Activated T-cell treated with anti-CD3 and anti-CD28 coated beads, Interleukin-2, amount 50 U/mL, for 48 hours (primary cell): ENCODE measurements around the gene UNC13B.
"Not testable (repeated sequence)": the region's sequence is repeated elsewhere in the genome, so short reads cannot be mapped to it uniquely, and the experiment has no call there.

ENCODE experiments used
- DNase-seq, 2 experiments: peaks; one replicate each; pipeline ENCODE4 v3.0.0-alpha.2; 2020

The UNC13B gene

DNA sequence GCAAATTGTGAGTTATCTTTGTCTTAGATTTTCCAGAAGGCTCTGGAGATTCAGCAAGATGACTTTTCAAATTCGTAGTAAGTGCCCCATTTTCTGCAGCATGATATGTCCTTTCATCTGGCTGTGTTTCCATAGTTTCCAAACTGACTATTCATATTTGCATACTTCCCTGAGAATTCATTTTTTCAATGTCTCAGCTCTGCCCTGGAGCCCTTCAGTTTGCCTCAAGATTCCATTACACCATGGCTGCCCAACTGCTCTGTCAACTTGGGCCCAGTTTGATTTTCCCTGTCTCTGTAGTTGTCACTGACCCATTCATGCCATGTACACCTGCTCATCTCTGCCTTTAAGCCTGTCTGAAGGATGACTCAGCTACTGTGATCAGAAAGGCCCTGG lies 233.9 kb downstream of the UNC13B start:
- no peak for DNase-seq

DNA sequence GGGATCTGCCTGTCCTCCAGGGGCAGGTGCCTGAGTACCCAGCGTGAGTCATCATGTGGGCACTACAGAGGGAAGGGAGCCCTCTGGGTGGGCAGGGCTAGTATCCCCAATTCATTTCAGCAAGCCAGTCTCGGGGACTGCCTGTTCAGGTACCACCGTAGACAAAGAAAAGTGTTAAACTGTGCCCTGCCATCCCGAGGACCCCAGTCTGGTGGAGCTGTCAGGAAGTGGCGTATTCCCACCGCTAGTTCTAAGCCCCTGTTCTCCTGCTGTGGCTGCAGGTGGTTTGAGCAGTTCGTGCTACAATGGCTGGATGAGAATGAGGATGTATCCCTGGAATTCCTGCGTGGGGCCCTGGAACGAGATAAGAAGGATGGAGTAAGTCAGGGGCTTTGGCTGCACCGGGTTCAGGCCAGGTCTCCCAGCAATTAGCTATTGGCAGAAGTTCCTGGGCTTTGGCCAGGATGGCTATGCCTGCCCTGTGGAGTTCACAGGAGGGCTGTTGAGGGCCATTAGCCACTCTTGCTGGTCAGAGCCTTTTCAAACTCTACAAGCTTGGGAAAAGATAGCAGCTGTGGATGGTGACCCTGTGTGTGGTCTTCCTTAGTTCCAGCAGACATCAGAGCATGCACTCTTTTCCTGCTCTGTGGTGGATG lies 234.9 kb downstream of the UNC13B start:
- DNase-seq: no peak

DNA sequence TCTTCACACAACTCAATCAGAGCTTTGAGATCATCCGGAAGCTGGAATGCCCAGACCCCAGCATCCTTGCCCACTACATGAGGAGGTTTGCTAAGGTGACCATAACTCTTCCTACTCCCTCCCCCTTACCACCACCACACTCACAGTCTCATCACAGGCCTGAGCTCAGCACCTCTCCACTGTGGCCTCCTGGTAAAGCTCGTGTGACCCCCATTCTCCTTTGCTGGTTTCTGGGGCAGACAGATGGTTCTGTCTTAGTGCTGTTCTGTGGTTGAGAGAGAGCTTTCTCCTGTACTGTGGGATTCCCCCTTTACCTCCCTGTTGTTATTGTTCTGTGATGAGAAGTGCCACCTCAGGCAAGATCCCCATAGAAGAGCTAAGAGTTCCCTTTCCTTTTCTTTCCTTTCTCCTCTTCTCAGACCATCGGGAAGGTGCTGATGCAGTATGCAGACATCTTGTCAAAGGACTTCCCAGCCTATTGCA lies 235.4 kb downstream of the UNC13B start:
- no peak for DNase-seq

DNA sequence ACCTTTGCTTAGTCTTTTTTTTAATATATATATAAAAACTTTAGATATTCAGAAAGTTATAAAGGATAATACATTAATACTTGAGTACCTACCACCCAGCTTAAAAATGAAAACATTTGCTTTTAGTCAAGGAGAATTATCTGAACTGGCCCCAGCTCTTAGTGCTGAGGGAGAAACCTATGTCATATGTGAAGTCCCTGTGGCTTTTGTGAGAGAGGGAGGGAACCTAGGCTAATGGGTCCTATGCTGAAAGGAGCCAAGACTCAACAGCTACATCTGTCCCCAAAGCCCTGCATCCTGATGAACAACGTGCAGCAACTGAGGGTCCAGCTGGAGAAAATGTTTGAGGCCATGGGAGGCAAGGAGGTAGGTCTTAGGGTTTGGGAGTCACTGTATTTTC lies 236.1 kb downstream of the UNC13B start:
- no peak for DNase-seq

DNA sequence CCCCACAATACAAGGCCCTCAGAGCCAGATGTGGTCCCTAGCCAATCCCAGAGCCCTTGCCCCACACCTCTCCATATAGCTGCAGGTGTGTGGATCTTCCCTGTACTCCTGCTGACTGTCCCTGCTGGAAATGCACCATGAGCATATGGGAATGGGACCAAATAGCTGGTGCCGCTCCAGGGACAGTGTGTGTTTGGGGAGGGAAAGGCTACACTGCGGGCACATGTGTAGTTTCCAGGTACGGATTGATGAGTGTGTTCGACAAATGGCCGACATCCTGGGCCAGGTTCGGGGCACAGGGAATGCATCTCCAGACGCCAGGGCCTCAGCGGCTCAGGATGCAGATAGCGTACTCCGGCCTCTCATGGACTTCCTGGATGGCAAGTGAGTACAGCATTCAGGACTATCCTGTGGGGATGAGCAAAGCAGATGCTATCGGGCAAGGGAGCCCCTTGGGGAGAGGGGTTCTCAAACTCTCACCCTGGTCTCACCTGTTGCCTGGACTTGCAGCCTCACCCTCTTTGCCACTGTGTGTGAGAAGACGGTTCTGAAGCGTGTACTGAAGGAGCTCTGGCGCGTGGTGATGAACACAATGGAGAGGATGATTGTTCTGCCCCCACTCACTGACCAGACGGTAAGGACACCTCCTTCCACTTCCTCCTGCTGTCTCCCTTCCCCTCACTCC lies 237.0 kb downstream of the UNC13B start:
- no peak for DNase-seq

DNA sequence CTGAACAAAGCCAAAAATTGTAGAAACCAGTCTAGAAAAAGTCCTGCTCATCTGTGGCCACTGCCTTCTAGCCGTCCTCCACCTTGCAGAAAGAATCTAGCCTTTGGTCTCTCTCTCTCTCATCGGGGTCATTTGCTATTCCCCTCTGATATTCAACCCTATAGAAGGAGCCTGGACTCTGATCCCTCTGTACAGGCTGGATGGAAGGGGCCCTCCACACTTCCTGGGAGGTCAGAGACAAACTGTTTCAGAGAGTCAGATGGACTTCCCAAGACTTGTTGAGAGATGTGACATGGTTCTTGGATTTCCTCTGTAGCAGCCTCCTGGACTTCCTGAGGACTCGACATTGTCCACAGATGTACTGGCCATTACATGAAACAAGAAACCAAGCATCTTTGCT lies 243.1 kb downstream of the UNC13B start:
- no peak for DNase-seq

DNA sequence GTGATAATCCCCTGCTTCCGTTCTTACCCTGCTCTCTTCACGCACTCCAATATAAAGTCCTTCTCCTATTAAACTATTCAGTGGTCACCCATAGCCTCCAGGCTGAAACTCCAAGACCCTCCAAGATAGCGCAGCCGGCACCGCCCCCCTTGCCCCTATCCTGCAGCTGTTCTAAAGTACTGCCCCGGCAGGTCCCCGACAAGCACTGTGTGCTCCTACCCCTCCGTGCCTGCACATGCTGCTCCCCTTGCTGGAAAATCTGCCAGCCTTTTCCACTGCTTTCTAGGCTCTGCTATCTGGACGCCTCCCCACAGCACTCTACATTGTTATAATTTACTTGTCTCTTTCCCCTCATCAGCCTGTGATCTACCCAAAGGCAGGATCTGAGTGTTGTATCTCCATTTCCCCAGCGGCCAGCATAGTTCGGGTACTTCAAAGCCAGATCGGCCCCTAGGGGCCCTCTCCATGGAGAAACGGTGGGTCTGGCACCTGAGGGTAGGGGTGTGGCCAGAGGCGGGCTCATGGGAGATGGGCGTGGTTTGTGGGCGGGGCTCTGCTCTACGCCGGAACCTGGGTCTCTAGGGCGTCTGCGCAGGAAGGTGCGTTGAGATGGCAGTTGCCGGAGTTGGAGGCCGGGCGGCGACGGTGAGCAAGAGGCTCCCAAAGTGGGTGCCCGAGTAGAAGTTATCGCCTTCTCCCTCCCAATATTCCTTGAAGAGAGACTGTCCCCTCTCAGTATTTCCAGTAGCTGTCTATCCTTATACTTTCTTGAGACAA lies 244.6 kb downstream of the UNC13B start:
- DNase-seq: peak; percentile 62 to 69

DNA sequence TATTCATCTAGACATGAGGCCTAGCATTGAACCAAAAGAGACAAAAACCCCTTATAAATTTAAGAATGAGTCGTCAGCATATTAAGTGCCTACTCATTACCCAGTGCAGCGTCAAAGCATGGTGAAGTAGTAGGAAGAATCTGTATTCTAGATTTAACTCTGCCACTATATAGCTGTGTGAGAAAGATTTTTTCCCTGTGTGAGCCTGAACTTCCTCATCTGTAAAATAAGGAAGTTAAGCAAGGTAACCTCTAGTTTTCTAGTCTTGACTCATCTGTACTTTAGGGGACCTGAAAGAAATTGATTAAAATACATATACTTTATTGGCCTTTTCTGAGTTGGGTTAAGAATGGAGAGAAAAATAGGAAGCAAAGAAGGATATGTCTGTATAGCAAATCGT lies 246.0 kb downstream of the UNC13B start:
- DNase-seq: no peak

DNA sequence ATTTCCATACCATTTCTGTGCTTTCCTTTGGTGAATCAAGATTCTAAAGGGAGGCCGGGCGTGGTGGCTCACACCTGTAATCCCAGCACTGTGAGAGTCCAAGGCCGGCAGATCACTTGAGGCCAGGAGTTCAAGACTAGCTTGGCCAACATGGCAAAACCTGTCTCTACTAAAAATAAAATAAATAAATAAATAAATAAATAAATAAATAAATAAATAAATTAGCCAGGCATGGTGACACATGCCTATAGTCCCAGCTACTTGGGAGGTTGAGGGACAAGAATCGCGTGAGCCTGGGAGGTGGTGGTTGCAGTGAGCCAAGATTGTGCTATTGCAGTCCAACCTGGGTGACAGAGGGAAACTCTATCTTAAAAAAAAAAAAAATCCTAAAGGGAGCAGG lies 247.6 kb downstream of the UNC13B start:
- not testable (repeated sequence) for DNase-seq

DNA sequence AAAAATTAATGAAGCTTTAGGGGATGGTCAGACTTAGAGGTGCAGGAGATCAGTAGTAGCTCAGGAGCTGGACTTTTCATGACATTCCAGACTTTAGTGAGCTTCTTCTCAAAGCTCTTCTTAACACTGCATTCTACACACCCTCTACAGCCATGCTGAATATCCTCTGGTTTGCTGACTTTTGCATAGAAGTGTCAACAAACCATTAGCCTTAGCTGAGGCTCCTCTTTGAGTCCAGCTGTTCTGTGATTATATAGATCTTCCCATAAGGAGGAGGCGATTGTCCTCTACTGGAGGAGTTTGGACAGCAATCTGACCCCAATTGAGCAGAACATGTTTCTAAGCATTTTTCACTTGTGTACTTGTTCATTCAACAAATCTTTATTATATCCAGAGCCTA lies 253.1 kb downstream of the UNC13B start:
- DNase-seq: no peak

DNA sequence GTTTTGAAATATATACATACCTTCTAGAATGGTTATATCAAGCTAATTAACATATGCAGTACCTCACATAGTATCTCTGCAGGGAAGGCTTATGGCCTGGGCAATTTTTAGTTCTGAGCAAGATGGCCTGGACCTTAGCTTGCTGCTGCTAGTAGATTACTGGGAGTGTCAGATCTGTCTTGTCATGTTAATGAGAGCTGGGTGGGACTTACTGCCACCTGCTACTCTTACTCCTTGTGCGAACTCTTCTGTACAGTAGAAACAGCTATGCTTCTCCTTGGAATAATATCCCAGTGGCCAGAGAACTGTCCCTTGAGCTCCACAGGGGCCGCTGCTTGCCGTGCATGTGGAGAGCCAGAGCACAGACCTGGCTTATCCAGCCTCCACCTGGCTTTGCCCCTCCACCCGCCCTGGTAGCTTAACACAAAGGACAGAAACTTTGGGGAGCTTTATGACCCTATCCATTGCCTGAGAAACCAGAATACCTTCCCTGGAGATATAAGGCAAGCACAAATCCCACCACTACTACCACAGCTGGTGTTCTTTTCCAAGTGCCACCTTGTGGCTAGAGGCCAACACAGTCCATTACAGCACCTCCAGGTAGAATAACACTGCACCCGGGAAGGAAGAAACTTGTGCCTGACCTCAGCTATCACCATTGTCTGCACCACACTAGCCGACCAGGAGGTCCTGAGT lies 253.7 kb downstream of the UNC13B start:
- no peak for DNase-seq

DNA sequence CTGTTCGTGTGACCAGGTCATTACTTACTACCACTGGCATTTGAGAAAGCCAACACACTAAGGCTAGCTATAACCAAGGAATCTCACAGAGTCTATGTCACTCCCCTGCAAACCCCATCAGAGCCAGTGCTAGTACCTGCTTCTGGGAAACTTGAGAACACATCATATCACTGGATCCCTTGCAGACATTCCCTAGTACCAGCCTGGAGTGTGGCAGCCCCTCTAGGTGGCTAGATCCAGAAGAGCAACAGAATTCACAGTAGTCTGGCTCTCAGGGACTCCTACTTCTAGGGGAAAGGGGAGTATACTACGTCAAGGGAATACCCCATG lies 254.3 kb downstream of the UNC13B start:
- DNase-seq: no peak

DNA sequence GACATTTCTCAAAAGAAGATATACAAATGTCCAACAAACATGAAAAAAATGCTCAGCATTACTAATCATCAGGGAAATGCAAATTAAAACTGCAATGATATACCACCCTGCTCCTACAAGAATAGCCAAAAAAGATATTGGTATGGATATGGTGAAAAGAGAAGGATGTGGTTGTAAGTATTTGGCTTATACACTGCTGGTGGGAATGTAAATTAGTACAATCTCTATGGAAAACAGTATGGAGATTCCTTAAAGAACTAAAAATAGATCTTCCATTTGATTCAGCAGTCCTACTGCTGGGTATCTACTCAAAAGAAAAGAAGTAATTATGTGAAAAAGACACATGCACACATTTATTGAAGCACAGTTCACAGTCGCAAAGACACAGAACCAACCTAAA lies 260.5 kb downstream of the UNC13B start:
- no peak for DNase-seq

DNA sequence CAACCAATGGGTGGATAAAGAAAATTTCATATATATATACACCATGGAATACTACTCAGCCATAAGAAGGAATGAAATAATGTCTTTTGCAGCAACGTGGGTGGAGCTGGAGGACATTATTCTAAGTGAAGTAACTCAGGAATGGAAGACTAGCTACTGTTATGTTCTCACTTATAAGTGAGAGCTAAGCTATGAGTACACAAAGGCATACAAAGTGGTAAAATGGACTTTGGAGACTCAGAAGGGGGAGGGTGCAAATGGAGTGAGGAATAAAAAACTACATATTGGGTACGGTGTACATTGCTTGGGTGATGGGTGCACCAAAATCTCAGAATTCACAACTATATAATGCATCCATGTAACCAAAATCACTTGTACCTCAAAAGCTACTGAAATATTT lies 260.9 kb downstream of the UNC13B start:
- no peak for DNase-seq

DNA sequence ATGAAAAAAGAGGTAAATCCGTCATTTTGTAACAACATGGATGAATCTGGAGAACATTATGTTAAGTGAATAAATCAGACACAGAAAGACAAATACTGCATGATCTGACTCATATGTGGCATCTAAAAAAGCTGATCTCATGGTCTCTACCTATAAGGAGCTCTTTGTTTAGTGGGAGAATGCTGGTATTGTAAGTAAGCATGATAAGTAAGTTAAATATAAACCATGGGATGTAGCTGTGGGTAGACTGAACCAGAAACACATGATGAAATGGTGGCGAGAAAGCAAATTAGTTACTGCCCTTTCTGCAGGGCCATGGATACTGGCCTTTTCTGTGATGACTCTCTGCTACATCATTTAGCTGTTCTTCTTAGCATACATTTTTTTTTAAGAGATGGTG lies 261.7 kb downstream of the UNC13B start:
- no peak for DNase-seq

DNA sequence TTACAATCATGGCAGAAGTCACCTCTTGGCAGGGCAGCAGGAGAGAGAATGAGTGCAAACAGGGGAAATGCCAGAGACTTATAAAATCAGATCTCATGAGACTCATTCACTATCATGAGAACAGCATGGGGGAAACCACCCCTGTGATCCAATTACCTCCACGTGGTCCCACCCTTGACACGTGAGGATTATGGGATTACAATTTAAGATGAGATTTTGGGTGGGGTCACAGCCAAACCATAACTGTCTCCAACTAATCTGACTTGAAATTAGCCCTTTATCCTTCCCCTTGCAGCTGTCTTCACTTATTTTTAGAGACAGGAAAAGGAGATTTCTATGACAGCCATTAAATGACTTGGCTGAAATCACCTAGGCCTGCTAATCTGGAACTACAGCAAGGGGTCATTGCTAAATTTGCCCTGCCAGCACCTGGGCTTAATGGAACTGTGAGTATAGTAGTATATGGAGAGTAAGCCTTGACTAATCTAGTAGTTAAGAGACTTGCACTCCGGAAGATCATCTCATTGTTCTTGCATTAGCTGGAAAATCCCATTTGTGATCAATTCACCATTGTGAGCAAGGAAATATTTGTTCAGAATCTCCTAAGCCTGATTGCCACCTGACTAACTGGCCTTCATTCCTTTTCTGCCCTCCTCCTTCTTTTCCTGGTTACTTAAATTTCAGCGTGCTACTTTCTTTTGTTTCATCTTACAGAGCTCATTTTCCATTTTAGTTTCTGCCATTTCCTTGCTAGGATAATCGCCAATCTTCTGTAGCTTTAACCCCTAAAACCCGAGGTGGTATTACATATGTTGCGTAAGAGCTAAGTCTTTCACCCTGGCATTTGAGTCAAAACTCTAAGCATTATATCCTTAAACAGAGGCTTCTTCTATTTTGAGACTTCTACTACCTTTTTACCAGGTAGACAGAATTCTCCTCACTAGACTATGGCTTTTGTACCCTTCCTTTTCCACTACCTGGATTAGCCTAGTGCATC lies 262.8 kb downstream of the UNC13B start:
- DNase-seq: no peak

DNA sequence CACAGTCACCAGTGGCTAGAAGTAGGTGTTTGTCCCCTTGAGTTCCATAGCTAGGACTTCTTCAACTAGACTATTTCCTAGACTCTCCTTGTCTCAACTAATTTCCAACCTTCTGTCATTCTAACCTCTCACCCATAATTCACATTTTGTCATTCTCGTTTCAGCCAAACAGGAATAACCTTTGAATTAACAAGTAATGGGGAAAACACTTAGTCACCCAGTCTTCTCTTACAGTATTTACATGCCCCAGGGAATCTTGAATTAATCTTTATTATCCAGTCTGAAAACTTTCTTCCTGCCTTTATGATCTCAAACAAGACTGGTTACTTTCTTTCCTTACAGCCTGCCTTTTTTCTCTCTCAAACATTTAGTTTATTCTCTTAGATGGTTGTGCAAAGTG lies 264.8 kb downstream of the UNC13B start:
- DNase-seq: no peak

DNA sequence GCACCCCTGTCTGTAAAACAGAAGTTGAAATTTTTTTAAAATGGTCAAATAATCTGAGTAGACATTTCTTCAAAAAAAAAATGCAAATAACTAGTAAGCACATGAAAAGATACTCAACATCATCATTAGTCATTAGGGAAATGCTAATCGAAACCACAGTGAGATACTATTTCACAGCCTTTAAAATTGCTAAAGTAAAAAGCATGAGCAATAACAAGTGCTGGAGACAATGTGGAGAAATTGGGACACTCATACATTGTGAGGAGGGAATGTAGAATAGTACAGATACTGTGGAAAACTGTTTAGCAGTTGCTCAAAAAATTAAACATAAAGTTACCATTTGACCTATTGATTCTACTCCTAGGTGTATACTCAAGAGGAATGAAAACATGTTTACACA lies 269.7 kb downstream of the UNC13B start:
- no peak for DNase-seq

DNA sequence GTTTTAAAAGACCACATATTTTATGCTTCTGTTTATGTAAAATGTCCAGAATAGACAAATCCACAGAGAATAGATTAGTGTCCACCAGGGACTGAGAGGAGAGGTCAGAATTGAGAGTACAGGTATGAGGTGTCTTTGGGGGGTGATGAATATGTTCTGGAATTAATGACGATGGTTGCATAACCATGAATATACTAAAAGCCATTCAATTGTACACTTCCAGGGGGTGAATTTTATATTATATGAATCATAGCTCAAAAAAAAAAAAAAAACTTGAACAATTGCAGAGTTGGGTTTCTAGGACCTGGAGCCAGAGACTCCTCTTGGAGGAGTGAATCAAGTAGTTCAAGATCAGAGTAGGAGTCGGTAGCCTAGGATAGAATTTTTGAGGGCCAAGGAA lies 270.3 kb downstream of the UNC13B start:
- no peak for DNase-seq

DNA sequence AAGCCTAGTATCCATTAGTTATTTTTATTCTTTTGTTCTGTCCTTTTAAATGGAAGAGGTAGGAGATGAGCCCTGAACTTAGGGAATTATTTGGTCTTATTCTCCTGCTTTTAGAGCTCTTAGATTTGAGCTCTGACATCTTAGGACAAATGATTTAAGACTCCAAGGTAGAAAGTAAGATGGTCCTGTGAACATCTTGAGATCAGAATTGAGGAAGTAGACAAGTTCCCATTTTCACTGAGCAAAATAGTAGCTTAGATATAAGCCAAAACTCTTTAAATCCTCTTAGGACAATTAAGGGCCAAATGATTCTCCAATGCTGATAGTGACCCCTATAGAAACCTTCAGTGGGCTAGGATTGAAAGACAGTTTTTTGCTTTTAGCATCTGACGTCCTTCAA lies 275.1 kb downstream of the UNC13B start:
- DNase-seq: no peak

DNA sequence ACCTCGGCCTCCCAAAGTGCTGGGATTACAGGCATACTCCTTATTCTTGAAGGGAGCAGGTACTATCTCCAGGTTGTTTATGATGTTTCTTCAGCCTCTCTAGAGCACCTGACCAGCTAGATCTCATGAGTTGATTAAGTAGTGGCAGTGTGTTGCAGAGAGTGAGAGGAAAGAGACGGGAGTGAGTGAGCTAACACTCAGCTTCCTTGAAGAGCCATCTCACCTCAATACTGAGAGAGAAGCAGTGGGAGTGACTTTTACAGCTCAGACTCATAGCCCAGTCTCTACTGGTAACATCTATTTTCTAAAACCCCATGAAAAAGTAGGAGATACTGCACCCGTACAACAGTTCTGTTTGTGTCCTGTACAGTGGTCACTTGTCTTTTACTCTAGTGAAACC lies 284.2 kb downstream of the UNC13B start:
- DNase-seq: no peak

DNA sequence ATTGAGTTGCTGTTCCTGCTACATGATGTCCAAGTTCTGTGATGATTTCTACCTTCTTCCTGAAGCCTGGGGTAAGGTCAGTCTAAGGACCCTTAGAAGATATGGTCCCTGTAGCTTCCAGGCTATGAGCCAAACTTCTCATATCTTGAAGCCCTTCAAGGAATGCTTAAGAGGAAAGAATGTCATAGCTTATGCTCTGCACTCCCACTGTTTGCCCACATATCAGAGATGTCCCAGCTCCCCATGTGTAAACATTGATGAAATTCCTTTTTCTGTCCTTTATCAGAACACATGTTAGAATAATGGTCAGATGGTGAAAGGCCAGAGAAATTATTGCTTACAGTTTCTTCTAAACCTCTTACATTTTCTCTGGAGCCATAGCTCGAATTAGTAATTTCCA lies 286.7 kb downstream of the UNC13B start:
- no peak for DNase-seq
